K562 (cell line): ENCODE results near the gene DEF6. TPM values are rescaled to one million over a fixed set of nuclear protein-coding genes. Genes with fewer than 3 reads are reported as not detected.

Experiments used
- ARNT ChIP-seq, 2 experiments: fragments of 450-650 bp; IDR thresholded peaks; 2 replicates each; pipeline ENCODE4 v1.6.1; 2016; ENCODE audit warnings: mild to moderate bottlenecking in 1 of 2
- BRCA1 ChIP-seq, 2 experiments: fragments of 450-650 bp in 1 of 2; sonication (generic) in 1 of 2; formaldehyde crosslinking in 1 of 2; IDR thresholded peaks; 2 replicates each; pipeline versions ENCODE4 v1.5.0 to v1.6.1; 2017 to 2020; ENCODE audit warnings: mild to moderate bottlenecking in 1 of 2, missing genetic modification reagents in 1 of 2
- DMBX1 ChIP-seq: fragments of 250-450 bp; sonication (Bioruptor Pico); IDR thresholded peaks from 2 replicates; pipeline ENCODE4 v1.8.0; 2022; ENCODE audit warnings: inconsistent platforms, mild to moderate bottlenecking, moderate library complexity, borderline replicate concordance
- HOXB6 ChIP-seq: fragments of 250-450 bp; sonication (Bioruptor Pico); IDR thresholded peaks from 2 replicates; pipeline ENCODE4 v1.5.1; 2022; ENCODE audit warnings: mild to moderate bottlenecking, borderline replicate concordance
- KHSRP ChIP-seq: fragments of 450-650 bp; IDR thresholded peaks from 2 replicates; pipeline ENCODE4 v1.6.1; 2017
- MIER1 ChIP-seq: fragments of 450-650 bp; IDR thresholded peaks from 2 replicates; pipeline ENCODE4 v1.6.1; 2016; ENCODE audit warnings: antibody characterized with exemption, mild to moderate bottlenecking, low read depth
- RBM14 ChIP-seq: fragments of 200-400 bp; formaldehyde crosslinking; IDR thresholded peaks from 2 replicates; pipeline ENCODE4 v1.6.1; 2018; ENCODE audit warnings: low read depth, mild to moderate bottlenecking, low read length, moderate library complexity, borderline replicate concordance; ENCODE audit not compliant: insufficient read depth
- TRIM28 ChIP-seq: fragments of 450-650 bp; IDR thresholded peaks from 2 replicates; pipeline ENCODE4 v1.6.1; 2017
- XRCC3 ChIP-seq: fragments of 450-650 bp; IDR thresholded peaks from 2 replicates; pipeline ENCODE4 v1.6.1; 2017; ENCODE audit warnings: mild to moderate bottlenecking, moderate library complexity
- ZKSCAN3 ChIP-seq: fragments of 250-450 bp; sonication (Bioruptor Pico); IDR thresholded peaks from 2 replicates; pipeline ENCODE4 v1.4.0; 2020
- polyA plus RNA-seq, 8 experiments: library from polyadenylated mRNA; depleted of rRNA in 4 of 8; stranded (reverse) in 5 of 8; unstranded in 3 of 8; fragments of >200 nt; fragmentation: Nextera tagmentation in 2 of 8; fragmentation: Illumina TruSeq in 1 of 8; extraction: Ambion mirVana in 2 of 8; extraction: Trizol in 1 of 8; gene quantifications; 2 replicates each; pipeline versions ENCODE4 v1.2.1 to v1.2.3, GENCODE V29; 2011 to 2014; ENCODE audit warnings: inconsistent platforms in 1 of 8, missing spikeins in 1 of 8
- total RNA-seq, 7 experiments: library from RNA; depleted of rRNA in 6 of 7; stranded (reverse); fragments of >200 nt in 6 of 7; fragmentation: Illumina TruSeq in 2 of 7; extraction: Trizol in 2 of 7; gene quantifications; 2 replicates each; pipeline versions ENCODE4 v1.2.1 to v1.2.3, GENCODE V29; 2011 to 2021; ENCODE audit warnings: low replicate concordance in 1 of 7
- TF ChIP-seq, protein P1 (sequence below): fragments of 150-350 bp; IDR thresholded peaks from 2 replicates; pipeline ENCODE4 v1.6.1; 2014; ENCODE audit warnings: low read depth, mild to moderate bottlenecking, low read length, borderline replicate concordance
- TF ChIP-seq, protein P2 (sequence below): sonication (generic); formaldehyde crosslinking; IDR thresholded peaks from 2 replicates; pipeline ENCODE4 v1.9.0; 2022; ENCODE audit warnings: mild to moderate bottlenecking, missing genetic modification reagents
- TF ChIP-seq, protein P3 (sequence below), 3 experiments: IDR thresholded peaks in 2 of 3; conservative IDR thresholded peaks in 1 of 3; 2 replicates each; pipeline ENCODE4 v1.5.1; 2011 to 2012; ENCODE audit warnings: low read length in 3 of 3, mild to moderate bottlenecking in 3 of 3, control low read depth in 2 of 3, improper control_type of control experiment in 1 of 3, inconsistent platforms in 1 of 3, low read depth in 1 of 3, mixed read lengths in 1 of 3, moderate library complexity in 1 of 3; ENCODE audit not compliant: insufficient read depth in 2 of 3

DEF6 gene
- total and polyA plus RNA-seq, 9 of the 15 experiments (the other 6 are each of a cell fraction or from before 2014, with no cell fraction given): 1.3 to 44.6 (median 22.7) TPM

DNA sequence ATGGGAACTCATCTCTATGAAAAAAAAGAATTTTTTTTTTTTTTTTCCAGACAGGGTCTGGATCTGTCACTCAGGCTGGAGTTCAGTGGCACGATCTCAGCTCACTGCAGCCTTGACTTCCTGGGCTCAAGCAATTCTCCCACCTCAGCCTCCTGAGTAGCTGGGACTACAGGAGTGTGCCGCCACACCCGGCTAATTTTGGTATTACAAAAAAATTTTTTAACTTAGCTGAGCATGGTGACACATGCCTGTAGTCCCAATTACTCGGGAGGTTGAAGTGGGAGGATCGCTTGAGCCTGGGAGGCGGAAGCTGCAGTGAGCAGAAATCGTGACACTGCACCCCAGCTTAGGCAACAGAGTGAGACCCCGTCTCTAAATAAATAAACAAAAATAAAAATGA is 7.5 kb downstream of the DEF6 start (continued):
- TF ChIP-seq, protein P1, sequence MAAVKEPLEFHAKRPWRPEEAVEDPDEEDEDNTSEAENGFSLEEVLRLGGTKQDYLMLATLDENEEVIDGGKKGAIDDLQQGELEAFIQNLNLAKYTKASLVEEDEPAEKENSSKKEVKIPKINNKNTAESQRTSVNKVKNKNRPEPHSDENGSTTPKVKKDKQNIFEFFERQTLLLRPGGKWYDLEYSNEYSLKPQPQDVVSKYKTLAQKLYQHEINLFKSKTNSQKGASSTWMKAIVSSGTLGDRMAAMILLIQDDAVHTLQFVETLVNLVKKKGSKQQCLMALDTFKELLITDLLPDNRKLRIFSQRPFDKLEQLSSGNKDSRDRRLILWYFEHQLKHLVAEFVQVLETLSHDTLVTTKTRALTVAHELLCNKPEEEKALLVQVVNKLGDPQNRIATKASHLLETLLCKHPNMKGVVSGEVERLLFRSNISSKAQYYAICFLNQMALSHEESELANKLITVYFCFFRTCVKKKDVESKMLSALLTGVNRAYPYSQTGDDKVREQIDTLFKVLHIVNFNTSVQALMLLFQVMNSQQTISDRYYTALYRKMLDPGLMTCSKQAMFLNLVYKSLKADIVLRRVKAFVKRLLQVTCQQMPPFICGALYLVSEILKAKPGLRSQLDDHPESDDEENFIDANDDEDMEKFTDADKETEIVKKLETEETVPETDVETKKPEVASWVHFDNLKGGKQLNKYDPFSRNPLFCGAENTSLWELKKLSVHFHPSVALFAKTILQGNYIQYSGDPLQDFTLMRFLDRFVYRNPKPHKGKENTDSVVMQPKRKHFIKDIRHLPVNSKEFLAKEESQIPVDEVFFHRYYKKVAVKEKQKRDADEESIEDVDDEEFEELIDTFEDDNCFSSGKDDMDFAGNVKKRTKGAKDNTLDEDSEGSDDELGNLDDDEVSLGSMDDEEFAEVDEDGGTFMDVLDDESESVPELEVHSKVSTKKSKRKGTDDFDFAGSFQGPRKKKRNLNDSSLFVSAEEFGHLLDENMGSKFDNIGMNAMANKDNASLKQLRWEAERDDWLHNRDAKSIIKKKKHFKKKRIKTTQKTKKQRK: 0 out of 2 replicates have a peak, but pooled peaks have one; percentile 8
- TF ChIP-seq BRCA1 (IDR thresholded peaks at IDR 0.05) (no peak), BRCA1 (CRISPR knock-in tag; IDR thresholded peaks at IDR 0.05) (no peak), XRCC3 (no peak), RBM14 (no peak), KHSRP (no peak), ZKSCAN3 (no peak), ARNT (IDR thresholded peaks at IDR 0.05) (no peak), MIER1 (no peak), TRIM28 (no peak), DMBX1 (CRISPR knock-in tag) (no peak), HOXB6 (CRISPR knock-in tag) (no peak)
- TF ChIP-seq, protein P2, sequence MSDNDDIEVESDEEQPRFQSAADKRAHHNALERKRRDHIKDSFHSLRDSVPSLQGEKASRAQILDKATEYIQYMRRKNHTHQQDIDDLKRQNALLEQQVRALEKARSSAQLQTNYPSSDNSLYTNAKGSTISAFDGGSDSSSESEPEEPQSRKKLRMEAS (CRISPR knock-in tag): peak; percentile 34; the same call in 1 of the 2 replicates
- TF ChIP-seq, protein P3, sequence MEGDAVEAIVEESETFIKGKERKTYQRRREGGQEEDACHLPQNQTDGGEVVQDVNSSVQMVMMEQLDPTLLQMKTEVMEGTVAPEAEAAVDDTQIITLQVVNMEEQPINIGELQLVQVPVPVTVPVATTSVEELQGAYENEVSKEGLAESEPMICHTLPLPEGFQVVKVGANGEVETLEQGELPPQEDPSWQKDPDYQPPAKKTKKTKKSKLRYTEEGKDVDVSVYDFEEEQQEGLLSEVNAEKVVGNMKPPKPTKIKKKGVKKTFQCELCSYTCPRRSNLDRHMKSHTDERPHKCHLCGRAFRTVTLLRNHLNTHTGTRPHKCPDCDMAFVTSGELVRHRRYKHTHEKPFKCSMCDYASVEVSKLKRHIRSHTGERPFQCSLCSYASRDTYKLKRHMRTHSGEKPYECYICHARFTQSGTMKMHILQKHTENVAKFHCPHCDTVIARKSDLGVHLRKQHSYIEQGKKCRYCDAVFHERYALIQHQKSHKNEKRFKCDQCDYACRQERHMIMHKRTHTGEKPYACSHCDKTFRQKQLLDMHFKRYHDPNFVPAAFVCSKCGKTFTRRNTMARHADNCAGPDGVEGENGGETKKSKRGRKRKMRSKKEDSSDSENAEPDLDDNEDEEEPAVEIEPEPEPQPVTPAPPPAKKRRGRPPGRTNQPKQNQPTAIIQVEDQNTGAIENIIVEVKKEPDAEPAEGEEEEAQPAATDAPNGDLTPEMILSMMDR (IDR thresholded peaks at IDR 0.05 in 2 of 3, conservative IDR thresholded peaks at IDR 0.05 in 1 of 3; ENCODE audit: insufficient read depth in 2 of 3, low read depth in 1 of 3, low read length in 3 of 3): peak; percentile 40 to 55 (median 41); a peak in 4 of 6 replicates
